ENCODE measurements around the gene CAMK2A.

Gene CAMK2A

GRCh38 chr5:150254363-150254762 is 35.2 kb downstream of the CAMK2A start:
- Histone ChIP-seq H4K20me1 (ENCODE audit: control insufficient read depth, insufficient read depth, low read depth, low read length) (no peaks in the 10 kb centered on the region), H3K4me3 (ENCODE audit: low read length) (no peak overlapping the region), H3K9me2 (replicated peaks; ENCODE audit: control insufficient read depth, low read length) (no peaks in the 10 kb centered on the region), H3K27me3 (ENCODE audit: control insufficient read depth, low read length) (no peaks in the 10 kb centered on the region), H3K9me3 (ENCODE audit: control insufficient read depth, insufficient read depth, low read length) (no peaks in the 10 kb centered on the region), H3K36me3 (ENCODE audit: control insufficient read depth, low read length) (no peaks in the 10 kb centered on the region), H3K27ac (ENCODE audit: low read depth, low read length) (no peak overlapping the region), H3K4me2 (ENCODE audit: low read length) (no peak overlapping the region), H3K79me2 (ENCODE audit: control insufficient read depth, low read length) (no peaks in the 10 kb centered on the region), H3F3A (ENCODE audit: control insufficient read depth, insufficient read depth) (no peaks in the 10 kb centered on the region), H3K4me1 (ENCODE audit: control insufficient read depth, low read length) (no peaks in the 10 kb centered on the region)
- TF ChIP-seq EZH2phosphoT487 (IDR thresholded peaks at IDR 0.05; ENCODE audit: borderline replicate concordance, low read length): no peak

- Histone ChIP-seq H3K9me2 (replicated peaks; ENCODE audit: control insufficient read depth, low read length) (no peaks in the 10 kb centered on the region), H4K20me1 (ENCODE audit: control insufficient read depth, insufficient read depth, low read depth, low read length) (no peaks in the 10 kb centered on the region), H3K27ac (ENCODE audit: low read depth, low read length) (no peak overlapping the region), H3K4me2 (ENCODE audit: low read length) (no peak overlapping the region), H3K36me3 (ENCODE audit: control insufficient read depth, low read length) (no peaks in the 10 kb centered on the region), H3K9me3 (ENCODE audit: control insufficient read depth, insufficient read depth, low read length) (no peaks in the 10 kb centered on the region), H3K27me3 (ENCODE audit: control insufficient read depth, low read length) (no peaks in the 10 kb centered on the region), H3K4me3 (ENCODE audit: low read length) (no peak overlapping the region), H3F3A (ENCODE audit: control insufficient read depth, insufficient read depth) (no peaks in the 10 kb centered on the region), H3K4me1 (ENCODE audit: control insufficient read depth, low read length) (no peaks in the 10 kb centered on the region), H3K79me2 (ENCODE audit: control insufficient read depth, low read length) (no peaks in the 10 kb centered on the region)
- TF ChIP-seq EZH2phosphoT487 (IDR thresholded peaks at IDR 0.05; ENCODE audit: borderline replicate concordance, low read length): no peak
- no peak for TF ChIP-seq CTCF (IDR thresholded peaks at IDR 0.05; ENCODE audit: low read depth, low read length, poor library complexity, severe bottlenecking)
Measured at GRCh38 chr5:150253416-150254208, 36.0 kb downstream of the CAMK2A start.

- TF ChIP-seq CTCF (IDR thresholded peaks at IDR 0.05; ENCODE audit: low read depth, low read length, poor library complexity, severe bottlenecking) (no peak), EZH2phosphoT487 (IDR thresholded peaks at IDR 0.05; ENCODE audit: borderline replicate concordance, low read length) (no peak)
- H3K4me1 ChIP-seq (ENCODE audit: control insufficient read depth, low read length): no peaks in the 10 kb centered on the region
- H3K27ac ChIP-seq (ENCODE audit: low read depth, low read length): no peak overlapping the region
- H3K4me2 ChIP-seq (ENCODE audit: low read length): no peak overlapping the region
- no peaks in the 10 kb centered on the region for H3F3A ChIP-seq (ENCODE audit: control insufficient read depth, insufficient read depth)
- H3K4me3 ChIP-seq (ENCODE audit: low read length): no peak overlapping the region
- no peaks in the 10 kb centered on the region for H3K27me3 ChIP-seq (ENCODE audit: control insufficient read depth, low read length)
- H3K36me3 ChIP-seq (ENCODE audit: control insufficient read depth, low read length): no peaks in the 10 kb centered on the region
- H4K20me1 ChIP-seq (ENCODE audit: control insufficient read depth, insufficient read depth, low read depth, low read length): no peaks in the 10 kb centered on the region
- no peaks in the 10 kb centered on the region for H3K9me3 ChIP-seq (ENCODE audit: control insufficient read depth, insufficient read depth, low read length)
- no peaks in the 10 kb centered on the region for H3K79me2 ChIP-seq (ENCODE audit: control insufficient read depth, low read length)
- no peaks in the 10 kb centered on the region for H3K9me2 ChIP-seq (replicated peaks; ENCODE audit: control insufficient read depth, low read length)
Measured at GRCh38 chr5:150252489-150252888, 37.1 kb downstream of the CAMK2A start.

- no peak for TF ChIP-seq CTCF (IDR thresholded peaks at IDR 0.05; ENCODE audit: low read depth, low read length, poor library complexity, severe bottlenecking)
- TF ChIP-seq EZH2phosphoT487 (IDR thresholded peaks at IDR 0.05; ENCODE audit: borderline replicate concordance, low read length): no peak
- Histone ChIP-seq H3K9me3 (ENCODE audit: control insufficient read depth, insufficient read depth, low read length) (no peaks in the 10 kb centered on the region), H4K20me1 (ENCODE audit: control insufficient read depth, insufficient read depth, low read depth, low read length) (no peaks in the 10 kb centered on the region), H3K4me1 (ENCODE audit: control insufficient read depth, low read length) (no peaks in the 10 kb centered on the region), H3K9me2 (replicated peaks; ENCODE audit: control insufficient read depth, low read length) (no peaks in the 10 kb centered on the region), H3F3A (ENCODE audit: control insufficient read depth, insufficient read depth) (no peaks in the 10 kb centered on the region), H3K36me3 (ENCODE audit: control insufficient read depth, low read length) (no peaks in the 10 kb centered on the region), H3K27ac (ENCODE audit: low read depth, low read length) (no peak overlapping the region), H3K4me3 (ENCODE audit: low read length) (no peak overlapping the region), H3K79me2 (ENCODE audit: control insufficient read depth, low read length) (no peaks in the 10 kb centered on the region), H3K4me2 (ENCODE audit: low read length) (no peak overlapping the region), H3K27me3 (ENCODE audit: control insufficient read depth, low read length) (no peaks in the 10 kb centered on the region)
Measured at GRCh38 chr5:150251504-150251903, 38.1 kb downstream of the CAMK2A start.
